Activated B cell treated with CpG ODN at 0.5 μM for 24 hours (primary cell): Measurements from ENCODE around the gene SACS. TPM values are rescaled to one million over a fixed set of nuclear protein-coding genes. Genes with fewer than 3 reads are reported as not detected.

Experiments
- ATAC-seq: fragments of 200-7000 bp; cut with Tn5 transposase; one replicate; pipeline ENCODE4 v1.10.0; 2021; ENCODE audit warnings: low read depth, mild to moderate bottlenecking, moderate library complexity
- CTCF ChIA-PET: fragments of 350-600 bp; sonication (Branson Sonifier 250); formaldehyde crosslinking; loops from one replicate; lab custom pipeline; 2021; ENCODE audit warnings: antibody characterized with exemption; lab: Charles Lee
- POLR2A ChIA-PET: fragments of 350-600 bp; sonication (Branson Sonifier 250); formaldehyde crosslinking; loops from one replicate; lab custom pipeline; 2021; ENCODE audit warnings: antibody characterized with exemption; lab: Charles Lee
- DNase-seq: peaks from one replicate; pipeline ENCODE4 v3.0.0; 2022
- H3K27ac Mint-ChIP-seq: one replicate; pipeline ENCODE4 v1.8.0; 2020; ENCODE audit warnings: mixed read lengths
- H3K27me3 Mint-ChIP-seq: one replicate; pipeline ENCODE4 v1.8.0; 2021; ENCODE audit warnings: mixed read lengths
- H3K36me3 Mint-ChIP-seq: one replicate; pipeline ENCODE4 v1.8.0; 2021; ENCODE audit warnings: low read depth, mixed read lengths
- H3K4me1 Mint-ChIP-seq: one replicate; pipeline ENCODE4 v1.8.0; 2021; ENCODE audit warnings: mixed read lengths
- H3K4me3 Mint-ChIP-seq: one replicate; pipeline ENCODE4 v1.8.0; 2020; ENCODE audit warnings: mild to moderate bottlenecking, mixed read lengths
- H3K9me3 Mint-ChIP-seq: one replicate; pipeline ENCODE4 v1.8.0; 2020; ENCODE audit warnings: mixed read lengths
- CTCF ChIP-seq: fragments of 200-600 bp; IDR thresholded peaks from one replicate; pipeline ENCODE4 v1.8.0; 2022; ENCODE audit warnings: antibody characterized with exemption, mild to moderate bottlenecking
- intact Hi-C: fragments of 100-400 bp; cut with micrococcal nuclease; formaldehyde crosslinking; loops from one replicate; pipeline ENCODE4 v1.15.1; 2024
- total RNA-seq: library from RNA; stranded (reverse); gene quantifications from 2 replicates; pipeline ENCODE4 v1.2.3, GENCODE V29; 2022

SACS gene
- total RNA-seq, 1 donor from 2014 or later, result 29.3 TPM

GRCh38 chr13:23467048-23467931 lies 33.8 kb upstream of the SACS start:
- Mint-ChIP-seq H3K4me3 (no peak overlapping the region), H3K27ac (no peak overlapping the region), H3K36me3 (no peaks in the 10 kb centered on the region), H3K27me3 (peaks cover 18% of the 10 kb centered on the region), H3K9me3 (no peaks in the 10 kb centered on the region), H3K4me1 (peaks cover 8% of the 10 kb centered on the region)
- intact Hi-C loops, result loop anchor here (2.0 to 10.0 kb wide), 7 partner anchors 60 to 754 kb away; partner anchors contain the start of gene MIPEP
- no peak for TF ChIP-seq CTCF
- DNase-seq, result no peak
- CTCF ChIA-PET, result interaction anchor here (0.6 to 1.7 kb wide), 11 partner anchors 95 to 762 kb away, joined by 3 to 7 read pairs (median 3); no protein-coding TSS in a partner anchor
- POLR2A ChIA-PET, result no interaction called here
- ATAC-seq, result no peak

- H3K4me1 Mint-ChIP-seq, result peaks cover 8% of the 10 kb centered on the region
- DNase-seq (peak; percentile 51), ATAC-seq (peak; percentile 88)
- TF ChIP-seq CTCF, result no peak
- CTCF ChIA-PET, result interaction anchor here (0.7 to 1.7 kb wide), 7 partner anchors 403 to 753 kb away, joined by 3 to 7 read pairs (median 3); no protein-coding TSS in a partner anchor
- no peaks in the 10 kb centered on the region for H3K9me3 Mint-ChIP-seq
- peaks cover 19% of the 10 kb centered on the region for H3K27me3 Mint-ChIP-seq
- H3K4me3 Mint-ChIP-seq, result peak overlapping the region; percentile 79
- intact Hi-C loops, result loop anchor here (1.0 to 10.0 kb wide), 9 partner anchors 59 to 754 kb away; partner anchors contain the start of gene MIPEP
- no peaks in the 10 kb centered on the region for H3K36me3 Mint-ChIP-seq
- POLR2A ChIA-PET, result no interaction called here
- H3K27ac Mint-ChIP-seq, result no peak overlapping the region
These were observed 32.9 kb upstream of the SACS start for GRCh38 chr13:23466144-23467002.

GRCh38 chr13:23463661-23464060 lies 30.2 kb upstream of the SACS start:
- DNase-seq (no peak), ATAC-seq (no peak)
- H3K4me3 Mint-ChIP-seq, result no peak overlapping the region
- peaks cover 11% of the 10 kb centered on the region for H3K27me3 Mint-ChIP-seq
- peaks cover 21% of the 10 kb centered on the region for H3K4me1 Mint-ChIP-seq
- ChIA-PET POLR2A (no interaction called here), CTCF (no interaction called here)
- intact Hi-C loops, result loop anchor here (10.0 kb wide), 2 partner anchors 231 to 591 kb away; no protein-coding TSS in a partner anchor
- H3K9me3 Mint-ChIP-seq, result no peaks in the 10 kb centered on the region
- no peaks in the 10 kb centered on the region for H3K36me3 Mint-ChIP-seq
- no peak for TF ChIP-seq CTCF
- no peak overlapping the region for H3K27ac Mint-ChIP-seq

GRCh38 chr13:23462815-23463559 lies 29.5 kb upstream of the SACS start:
- Mint-ChIP-seq H3K9me3 (no peaks in the 10 kb centered on the region), H3K27me3 (peaks cover 11% of the 10 kb centered on the region), H3K4me3 (no peak overlapping the region), H3K4me1 (peaks cover 21% of the 10 kb centered on the region), H3K36me3 (no peaks in the 10 kb centered on the region), H3K27ac (no peak overlapping the region)
- CTCF ChIA-PET, result no interaction called here
- DNase-seq (no peak), ATAC-seq (no peak)
- intact Hi-C loops, result loop anchor here (10.0 kb wide), 2 partner anchors 232 to 592 kb away; no protein-coding TSS in a partner anchor
- no peak for TF ChIP-seq CTCF
- POLR2A ChIA-PET, result no interaction called here
